IMR-90 (cell line): ENCODE data around the gene ZBTB9. TPM values are rescaled to one million over a fixed set of nuclear protein-coding genes. Genes with fewer than 3 reads are reported as not detected.

Experiments
- ATAC-seq: fragments of 200-7000 bp; cut with Tn5 transposase; 2 replicates; pipeline ENCODE4 v1.9.1; 2020; ENCODE audit warnings: low read depth, mild to moderate bottlenecking, moderate library complexity
- BruUV-seq: library from RNA; stranded (reverse); fragments of 400-500 nt; replicated peaks from 2 replicates; lab custom pipeline; 2021; lab: Mats Ljungman, UMichigan
- CTCF ChIA-PET: fragments of 300-600 bp; formaldehyde crosslinking; extraction: SDS; loops from one replicate; lab custom pipeline; 2021; ENCODE audit warnings: antibody characterized with exemption; lab: Yijun Ruan, JAX
- POLR2A ChIA-PET: fragments of 300-600 bp; sonication (Branson Sonifier 250); formaldehyde crosslinking; loops from one replicate; lab custom pipeline; 2022; ENCODE audit warnings: antibody characterized with exemption; ENCODE audit not compliant: unreplicated experiment; lab: Charles Lee
- DNase-seq: peaks from one replicate; pipeline ENCODE4 v3.0.0; 2013
- H2AFZ ChIP-seq: replicated peaks from 2 replicates; pipeline ENCODE3; 2013; ENCODE audit warnings: low read length, mild to moderate bottlenecking; ENCODE audit not compliant: poor library complexity
- H2AK5ac ChIP-seq: 2 replicates; pipeline ENCODE4 v1.6.1; 2013; ENCODE audit warnings: low read depth, low read length, inconsistent platforms
- H2AK9ac ChIP-seq: replicated peaks from 2 replicates; pipeline ENCODE3; 2013; ENCODE audit warnings: mild to moderate bottlenecking, low read depth, low read length, moderate library complexity; ENCODE audit not compliant: poor library complexity
- H2BK120ac ChIP-seq: 2 replicates; pipeline ENCODE4 v1.6.1; 2013; ENCODE audit warnings: low read depth, low read length, inconsistent platforms
- H2BK15ac ChIP-seq: 3 replicates; pipeline ENCODE4 v1.6.1; 2013; ENCODE audit warnings: low read depth, low read length, inconsistent platforms
- H2BK20ac ChIP-seq: 2 replicates; pipeline ENCODE4 v1.6.1; 2013; ENCODE audit warnings: low read depth, mild to moderate bottlenecking, inconsistent platforms, low read length, moderate library complexity
- H2BK5ac ChIP-seq: 2 replicates; pipeline ENCODE4 v1.6.1; 2013; ENCODE audit warnings: mild to moderate bottlenecking, low read depth, low read length, inconsistent platforms; ENCODE audit not compliant: poor library complexity, severe bottlenecking
- H3K14ac ChIP-seq: replicated peaks from 2 replicates; pipeline ENCODE4 v1.6.1; 2013; ENCODE audit warnings: low read depth, low read length, inconsistent platforms
- H3K18ac ChIP-seq: 2 replicates; pipeline ENCODE4 v1.6.1; 2013; ENCODE audit warnings: low read depth, low read length, control low read depth
- H3K23ac ChIP-seq: 2 replicates; pipeline ENCODE4 v1.6.1; 2013; ENCODE audit warnings: low read depth, low read length, inconsistent platforms
- H3K27ac ChIP-seq: 2 replicates; pipeline ENCODE4 v1.5.1; 2013; ENCODE audit warnings: mild to moderate bottlenecking, control low read depth, low read length; ENCODE audit not compliant: insufficient read depth
- H3K27me3 ChIP-seq: 2 replicates; pipeline ENCODE4 v1.6.1; 2013; ENCODE audit warnings: low read length; ENCODE audit not compliant: control insufficient read depth, insufficient read depth
- H3K36me3 ChIP-seq: 2 replicates; pipeline ENCODE4 v1.6.1; 2013; ENCODE audit warnings: low read length, mixed read lengths; ENCODE audit not compliant: control insufficient read depth, insufficient read depth
- H3K4ac ChIP-seq: 2 replicates; pipeline ENCODE4 v1.6.1; 2013; ENCODE audit warnings: low read depth, low read length, inconsistent platforms
- H3K4me1 ChIP-seq: 2 replicates; pipeline ENCODE4 v1.6.1; 2013; ENCODE audit warnings: low read length, mixed read lengths; ENCODE audit not compliant: control insufficient read depth, insufficient read depth
- H3K4me2 ChIP-seq: 2 replicates; pipeline ENCODE4 v1.6.1; 2013; ENCODE audit warnings: low read depth, mild to moderate bottlenecking, control low read depth, low read length, moderate library complexity
- H3K4me3 ChIP-seq: 2 replicates; pipeline ENCODE4 v1.5.1; 2013; ENCODE audit warnings: low read depth, mild to moderate bottlenecking, control low read depth, low read length, moderate library complexity; ENCODE audit not compliant: insufficient read depth
- H3K56ac ChIP-seq: 2 replicates; pipeline ENCODE4 v1.6.1; 2013; ENCODE audit warnings: low read length, inconsistent platforms; ENCODE audit not compliant: insufficient read depth; ENCODE audit errors: extremely low read depth
- H3K79me1 ChIP-seq, 2 experiments: 2 replicates each; pipeline ENCODE4 v1.6.1; 2013; ENCODE audit warnings: low read length in 2 of 2, inconsistent platforms in 1 of 2, low read depth in 1 of 2
- H3K9ac ChIP-seq: 2 replicates; pipeline ENCODE4 v1.6.1; 2013; ENCODE audit warnings: low read depth, low read length, control low read depth
- H3K9me1 ChIP-seq: 2 replicates; pipeline ENCODE4 v1.6.1; 2013; ENCODE audit warnings: low read length, inconsistent platforms; ENCODE audit not compliant: insufficient read depth
- H3K9me3 ChIP-seq: 2 replicates; pipeline ENCODE4 v1.6.1; 2013; ENCODE audit warnings: low read length; ENCODE audit not compliant: control insufficient read depth, insufficient read depth
- H4K20me1 ChIP-seq: 2 replicates; pipeline ENCODE4 v1.6.1; 2013; ENCODE audit warnings: low read length, inconsistent platforms; ENCODE audit not compliant: insufficient read depth
- H4K5ac ChIP-seq: 2 replicates; pipeline ENCODE4 v1.6.1; 2013; ENCODE audit warnings: mild to moderate bottlenecking, low read depth, low read length, control low read depth
- H4K8ac ChIP-seq, 2 experiments: 2 replicates each; pipeline ENCODE4 v1.6.1; 2013; ENCODE audit warnings: low read depth in 2 of 2, low read length in 2 of 2, control low read depth in 1 of 2, inconsistent platforms in 1 of 2
- H4K91ac ChIP-seq: 2 replicates; pipeline ENCODE4 v1.6.1; 2013; ENCODE audit warnings: low read depth, low read length, inconsistent platforms; ENCODE audit not compliant: insufficient read depth
- CEBPB ChIP-seq: IDR thresholded peaks from 2 replicates; pipeline ENCODE4 v1.6.1; 2012; ENCODE audit warnings: low read depth, low read length, improper control_type of control experiment
- CHD1 ChIP-seq: IDR thresholded peaks from 2 replicates; pipeline ENCODE4 v1.6.1; 2012; ENCODE audit warnings: low read depth, low read length, improper control_type of control experiment
- RAD21 ChIP-seq: IDR thresholded peaks from 2 replicates; pipeline ENCODE4 v1.6.1; 2012; ENCODE audit warnings: low read length, improper control_type of control experiment
- RFX5 ChIP-seq: IDR thresholded peaks from 2 replicates; pipeline ENCODE4 v1.8.0; 2012; ENCODE audit warnings: low read depth, mild to moderate bottlenecking, low read length, moderate library complexity
- WGBS, 2 experiments: methylation state at CpG; one replicate each; pipeline versions ENCODE4 v1.1.5 to v1.1.7; 2013; ENCODE audit warnings: missing lambda C conversion rate in 2 of 2; ENCODE audit not compliant: insufficient read length in 1 of 2; ENCODE audit errors: extremely low coverage in 2 of 2; 5-methylcytosine and 5-hydroxymethylcytosine counted together
- dilution Hi-C: fragments of 300-500 bp; cut with HindIII; formaldehyde crosslinking; loops from one replicate; pipeline ENCODE4 v1.14.3; 2018; ENCODE audit warnings: low sequenced_read_pairs; ENCODE audit not compliant: unreplicated experiment
- in situ Hi-C: fragments of 300-500 bp; cut with MboI; formaldehyde crosslinking; loops from 3 replicates; pipeline ENCODE4 v1.14.3; 2019; ENCODE audit warnings: low sequenced_read_pairs, inconsistent platforms, mixed read lengths
- intact Hi-C: fragments of 100-400 bp; cut with micrococcal nuclease; formaldehyde crosslinking; loops from 2 replicates; pipeline ENCODE4 v1.10.0; 2022
- polyA plus RNA-seq, 3 experiments: library from polyadenylated mRNA; depleted of rRNA; stranded (reverse); fragments of >200 nt; gene quantifications; 2 replicates each; pipeline ENCODE4 v1.2.3, GENCODE V29; 2012; ENCODE audit warnings: low replicate concordance in 1 of 3
- total RNA-seq: library from RNA; depleted of rRNA; stranded (reverse); fragments of >200 nt; gene quantifications from 2 replicates; pipeline ENCODE4 v1.2.3, GENCODE V29; 2012

Gene ZBTB9
- total and polyA plus RNA-seq, 2 of the 4 experiments (the other 2 are of a cell fraction), result 5.4 to 5.9 TPM

DNA sequence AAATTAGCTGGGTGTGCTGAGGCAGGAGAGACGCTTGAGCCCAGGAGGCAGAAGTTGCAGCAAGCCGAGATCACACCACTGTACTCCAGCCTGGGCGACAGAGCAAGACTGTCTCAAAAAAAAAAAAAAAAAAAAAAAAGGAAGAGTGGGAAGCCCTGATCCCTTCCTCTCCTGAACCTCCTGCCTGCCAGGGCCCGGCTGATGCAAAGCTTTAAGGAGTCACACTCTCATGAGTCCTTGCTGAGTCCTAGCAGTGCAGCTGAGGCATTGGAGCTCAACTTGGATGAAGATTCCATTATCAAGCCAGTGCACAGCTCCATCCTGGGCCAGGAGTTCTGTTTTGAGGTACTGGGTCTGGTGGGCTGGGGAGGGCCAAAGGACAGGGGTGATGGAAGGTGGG lies 19.4 kb upstream of the ZBTB9 start:
- Histone ChIP-seq H2BK120ac (no peak overlapping the region), H3K27me3 (no peaks in the 10 kb centered on the region), H3K4me3 (no peak overlapping the region), H3K9me1 (peaks cover 20% of the 10 kb centered on the region), H3K79me1 (peaks cover 26 to 54% of the 10 kb centered on the region in 2 experiments), H2AK5ac (no peak overlapping the region), H4K8ac (no peak overlapping the region), H3K9me3 (no peaks in the 10 kb centered on the region), H3K56ac (no peak overlapping the region), H3K4me1 (peaks cover 16% of the 10 kb centered on the region), H2BK5ac (no peak overlapping the region), H3K9ac (no peak overlapping the region), H3K36me3 (peaks cover 41% of the 10 kb centered on the region), H2AK9ac (no peak overlapping the region), H2AFZ (no peak overlapping the region), H3K23ac (no peak overlapping the region), H4K20me1 (peaks cover 19% of the 10 kb centered on the region; the same call in 1 of the 2 replicates), H2BK20ac (no peak overlapping the region), H3K4me2 (no peak overlapping the region), H2BK15ac (no peak overlapping the region), H3K27ac (no peak overlapping the region), H3K18ac (no peak overlapping the region), H3K14ac (no peak overlapping the region), H3K4ac (no peak overlapping the region), H4K91ac (no peak overlapping the region), H4K5ac (no peak overlapping the region)
- in situ Hi-C loops, result no loop called here
- dilution Hi-C loops, result no loop called here
- TF ChIP-seq CEBPB, result no peak
- TF ChIP-seq RAD21, result no peak
- TF ChIP-seq CHD1, result no peak
- no peak for TF ChIP-seq RFX5
- ChIA-PET CTCF (no interaction called here), POLR2A (no interaction called here)
- ATAC-seq (no peak), DNase-seq (no peak)
- intact Hi-C loops, result no loop called here
- BruUV-seq, result no TSS peak
- WGBS, 2 experiments, result no CpG with 5 or more reads among the region's 4 CpGs
